Mesendoderm (in vitro differentiated cells): ENCODE measurements around the gene DDX47.
A peak's percentile ranks its signal among the peaks of the same experiment; 100 is the strongest.
"Not testable (repeated sequence)": the region's sequence is repeated elsewhere in the genome, so short reads cannot be mapped to it uniquely, and the experiment has no call there.

ENCODE experiments used
- DNase-seq: peaks from one replicate; pipeline ENCODE4 v3.0.0; 2013
- H2AK5ac ChIP-seq: 2 replicates; pipeline ENCODE4 v1.6.1; 2013; ENCODE audit warnings: low read length, inconsistent platforms
- H2BK120ac ChIP-seq: 2 replicates; pipeline ENCODE4 v1.6.1; 2013; ENCODE audit warnings: low read depth, mild to moderate bottlenecking, low read length, moderate library complexity, mixed read lengths
- H2BK15ac ChIP-seq: replicated peaks from 2 replicates; pipeline ENCODE4 v1.6.1; 2013; ENCODE audit warnings: low read depth, mild to moderate bottlenecking, moderate library complexity
- H2BK5ac ChIP-seq: 2 replicates; pipeline ENCODE4 v1.6.1; 2013; ENCODE audit warnings: low read length, inconsistent platforms
- H3K18ac ChIP-seq: 2 replicates; pipeline ENCODE4 v1.6.1; 2013; ENCODE audit warnings: mild to moderate bottlenecking, low read length, mixed read lengths
- H3K23ac ChIP-seq: one replicate; pipeline ENCODE4 v1.6.1; 2013; ENCODE audit warnings: low read length
- H3K27ac ChIP-seq: 2 replicates; pipeline ENCODE4 v1.5.1; 2013; ENCODE audit warnings: low read depth, mild to moderate bottlenecking, inconsistent platforms, low read length, moderate library complexity
- H3K27me3 ChIP-seq: 2 replicates; pipeline ENCODE4 v1.6.1; 2013; ENCODE audit warnings: low read length, control low read depth, mild to moderate bottlenecking, inconsistent platforms; ENCODE audit not compliant: insufficient read depth, poor library complexity
- H3K36me3 ChIP-seq: 2 replicates; pipeline ENCODE4 v1.6.1; 2013; ENCODE audit warnings: low read length, inconsistent platforms; ENCODE audit not compliant: control insufficient read depth, insufficient read depth
- H3K4ac ChIP-seq: one replicate; pipeline ENCODE4 v1.6.1; 2013; ENCODE audit warnings: low read depth, mild to moderate bottlenecking, low read length, moderate library complexity
- H3K4me1 ChIP-seq: 2 replicates; pipeline ENCODE4 v1.6.1; 2013; ENCODE audit warnings: low read depth, low read length, inconsistent platforms; ENCODE audit not compliant: control insufficient read depth
- H3K4me2 ChIP-seq: 2 replicates; pipeline ENCODE4 v1.6.1; 2013; ENCODE audit warnings: low read length
- H3K4me3 ChIP-seq: 2 replicates; pipeline ENCODE4 v1.5.1; 2013; ENCODE audit warnings: mild to moderate bottlenecking, low read length
- H3K56ac ChIP-seq: one replicate; pipeline ENCODE4 v1.6.1; 2013; ENCODE audit warnings: low read length
- H3K79me1 ChIP-seq: 2 replicates; pipeline ENCODE4 v1.6.1; 2013; ENCODE audit warnings: low read length, inconsistent platforms
- H3K79me2 ChIP-seq: 2 replicates; pipeline ENCODE4 v1.6.1; 2013; ENCODE audit warnings: mild to moderate bottlenecking, low read length; ENCODE audit not compliant: control insufficient read depth, insufficient read depth
- H3K9ac ChIP-seq: 2 replicates; pipeline ENCODE4 v1.6.1; 2013; ENCODE audit warnings: low read length, inconsistent platforms
- H4K5ac ChIP-seq: one replicate; pipeline ENCODE4 v1.6.1; 2013; ENCODE audit warnings: low read length
- H4K8ac ChIP-seq: one replicate; pipeline ENCODE4 v1.6.1; 2013; ENCODE audit warnings: low read depth, mild to moderate bottlenecking, control low read depth, low read length, moderate library complexity
- WGBS: extraction: QIAGEN DNeasy Blood & Tissue Kit; methylation state at CpG from one replicate; pipeline ENCODE4 v1.1.7; 2013; ENCODE audit warnings: low lambda C conversion rate, missing lambda C conversion rate; ENCODE audit not compliant: insufficient coverage; ENCODE audit errors: extremely low coverage; 5-methylcytosine and 5-hydroxymethylcytosine counted together

DDX47 gene

DNA sequence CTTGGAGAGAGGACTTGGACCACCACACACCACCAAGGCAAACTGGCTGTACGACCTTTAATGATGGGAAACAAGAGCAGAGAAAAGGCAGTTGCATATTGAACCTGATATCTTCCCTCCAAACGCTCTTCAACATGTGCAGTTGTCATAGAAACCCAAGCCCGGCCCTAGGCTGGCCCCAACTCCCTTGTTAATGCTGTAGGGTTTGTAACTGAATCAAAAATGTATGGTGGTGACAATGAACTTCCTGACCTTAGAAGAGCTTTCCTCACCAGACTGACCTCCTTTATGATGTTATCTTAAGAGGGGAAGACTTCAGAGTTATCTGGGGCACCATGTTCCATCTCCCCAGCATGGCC lies 15.4 kb upstream of the DDX47 start:
- no peak overlapping the region for H2AK5ac ChIP-seq
- DNase-seq, result no peak

GRCh38 chr12:12798480-12798879 lies 14.7 kb upstream of the DDX47 start:
- Histone ChIP-seq H4K5ac (no peak overlapping the region), H2BK15ac (no peak overlapping the region), H3K56ac (peak overlapping the region; percentile 25), H3K79me2 (no peaks in the 10 kb centered on the region), H3K27ac (no peak overlapping the region), H3K4me3 (no peak overlapping the region), H3K4ac (no peak overlapping the region), H2AK5ac (peak overlapping the region; percentile 58), H3K79me1 (no peaks in the 10 kb centered on the region), H3K27me3 (no peaks in the 10 kb centered on the region), H3K36me3 (no peaks in the 10 kb centered on the region), H4K8ac (no peak overlapping the region), H3K23ac (no peak overlapping the region), H3K18ac (no peak overlapping the region), H3K4me1 (no peaks in the 10 kb centered on the region), H2BK120ac (no peak overlapping the region), H3K9ac (no peak overlapping the region), H3K4me2 (no peak overlapping the region), H2BK5ac (no peak overlapping the region)
- WGBS, result no CpG with 5 or more reads among the region's 1 CpG
- DNase-seq, result no peak

More for the DNA sequence above, 15.4 kb upstream of the DDX47 start:
- Histone ChIP-seq H3K4me3 (no peak overlapping the region), H3K18ac (no peak overlapping the region), H3K9ac (no peak overlapping the region), H4K8ac (no peak overlapping the region), H3K79me1 (no peaks in the 10 kb centered on the region), H2BK15ac (no peak overlapping the region), H3K4ac (no peak overlapping the region), H4K5ac (no peak overlapping the region), H2BK5ac (no peak overlapping the region), H3K4me2 (no peak overlapping the region), H3K23ac (no peak overlapping the region), H3K27me3 (no peaks in the 10 kb centered on the region), H3K79me2 (no peaks in the 10 kb centered on the region), H3K4me1 (no peaks in the 10 kb centered on the region), H3K56ac (no peak overlapping the region), H3K27ac (no peak overlapping the region), H2BK120ac (no peak overlapping the region), H3K36me3 (no peaks in the 10 kb centered on the region)
- WGBS, result no CpG with 5 or more reads among the region's 3 CpGs

DNA sequence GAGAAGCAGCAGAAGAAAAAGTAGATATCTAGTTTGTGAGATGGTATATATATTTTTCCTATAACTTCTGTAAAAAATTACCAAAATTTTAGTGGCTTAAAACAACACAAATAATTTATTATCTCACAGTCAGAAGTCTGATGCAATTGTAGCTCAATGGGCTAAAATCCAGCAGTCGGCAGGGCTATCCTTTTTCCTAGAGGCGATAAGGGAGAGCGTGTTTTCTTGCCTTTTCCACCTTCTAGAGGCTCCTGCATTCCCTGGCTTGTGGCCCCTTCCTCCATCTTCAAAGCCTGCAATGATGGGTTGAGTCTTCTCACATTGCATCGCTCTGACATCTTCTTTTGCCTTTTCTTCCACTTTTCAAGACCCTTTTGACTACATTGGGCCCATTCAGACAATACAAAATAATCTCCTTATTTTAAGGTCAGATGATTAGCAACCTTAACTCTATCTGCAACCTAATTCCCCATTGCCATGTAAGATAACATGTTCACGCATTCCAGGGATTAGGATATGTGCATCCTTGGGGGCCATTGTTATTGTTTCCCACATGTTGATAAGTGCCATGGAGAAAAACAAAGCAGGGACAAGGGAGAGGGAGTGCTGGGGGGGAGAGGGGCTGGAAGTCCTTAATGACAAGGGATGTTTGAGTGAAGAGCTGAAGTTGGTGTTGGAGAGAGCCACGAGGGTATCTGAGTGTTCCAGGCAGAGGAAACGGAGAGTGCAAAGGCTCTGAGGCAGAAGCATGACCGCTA lies 13.8 kb upstream of the DDX47 start:
- no CpG with 5 or more reads among the region's 8 CpGs for WGBS
- H2BK15ac ChIP-seq, result no peak overlapping the region
- no peak overlapping the region for H3K4ac ChIP-seq
- H3K27ac ChIP-seq, result no peak overlapping the region
- H3K79me1 ChIP-seq, result no peaks in the 10 kb centered on the region
- no peak overlapping the region for H2BK120ac ChIP-seq
- H4K5ac ChIP-seq, result no peak overlapping the region
- no peaks in the 10 kb centered on the region for H3K4me1 ChIP-seq
- H3K36me3 ChIP-seq, result no peaks in the 10 kb centered on the region
- H3K4me3 ChIP-seq, result no peak overlapping the region
- H3K4me2 ChIP-seq, result no peak overlapping the region
- no peak overlapping the region for H2AK5ac ChIP-seq
- H3K9ac ChIP-seq, result no peak overlapping the region
- no peaks in the 10 kb centered on the region for H3K79me2 ChIP-seq
- no peak overlapping the region for H3K23ac ChIP-seq
- H2BK5ac ChIP-seq, result no peak overlapping the region
- no peak overlapping the region for H3K56ac ChIP-seq
- no peak overlapping the region for H4K8ac ChIP-seq
- peak; percentile 97 for DNase-seq
- no peaks in the 10 kb centered on the region for H3K27me3 ChIP-seq
- H3K18ac ChIP-seq, result no peak overlapping the region

- Histone ChIP-seq H3K4me3 (no peak overlapping the region), H3K79me1 (no peaks in the 10 kb centered on the region), H3K79me2 (no peaks in the 10 kb centered on the region), H3K18ac (no peak overlapping the region), H4K8ac (no peak overlapping the region), H3K4ac (no peak overlapping the region), H3K36me3 (no peaks in the 10 kb centered on the region), H3K27me3 (no peaks in the 10 kb centered on the region), H2BK15ac (no peak overlapping the region), H3K23ac (no peak overlapping the region), H4K5ac (no peak overlapping the region), H3K9ac (no peak overlapping the region), H3K27ac (no peak overlapping the region), H3K4me2 (no peak overlapping the region), H2BK120ac (no peak overlapping the region), H2BK5ac (no peak overlapping the region), H2AK5ac (no peak overlapping the region), H3K56ac (no peak overlapping the region), H3K4me1 (no peaks in the 10 kb centered on the region)
- WGBS, result no CpG with 5 or more reads among the region's 9 CpGs
- DNase-seq, result no peak
Measured at GRCh38 chr12:12800406-12801180, 12.6 kb upstream of the DDX47 start.

- not testable (repeated sequence) for H3K27me3 ChIP-seq, H3K4ac ChIP-seq
- WGBS, result no CpG with 5 or more reads among the region's 4 CpGs
Measured at GRCh38 chr12:12801656-12802055, 11.5 kb upstream of the DDX47 start.

More at GRCh38 chr12:12801656-12802055, 11.5 kb upstream of the DDX47 start:
- not testable (repeated sequence) for H3K36me3 ChIP-seq, H3K79me1 ChIP-seq, H2AK5ac ChIP-seq, H3K18ac ChIP-seq, H2BK120ac ChIP-seq, H2BK15ac ChIP-seq, H4K5ac ChIP-seq, H3K9ac ChIP-seq, H3K56ac ChIP-seq, DNase-seq, H3K23ac ChIP-seq, H3K79me2 ChIP-seq, H2BK5ac ChIP-seq, H3K4me3 ChIP-seq, H3K27ac ChIP-seq, H4K8ac ChIP-seq, H3K4me2 ChIP-seq, H3K4me1 ChIP-seq
